Measurements from ENCODE around the gene KLRF1.

Gene KLRF1

GRCh38 chr12:9811621-9812020 is 15.7 kb upstream of the KLRF1 start:
- H3K9me3 ChIP-seq (ENCODE audit: insufficient read depth, low read depth, low read length): no peaks in the 10 kb centered on the region
- no peak overlapping the region for H3K27ac ChIP-seq (ENCODE audit: low read length)
- no peaks in the 10 kb centered on the region for H3K36me3 ChIP-seq (ENCODE audit: insufficient read depth, low read depth, low read length)
- no peaks in the 10 kb centered on the region for H3K4me1 ChIP-seq (ENCODE audit: insufficient read depth, low read length)
- H3K4me3 ChIP-seq (ENCODE audit: low read length): no peak overlapping the region
- H3K27me3 ChIP-seq (ENCODE audit: insufficient read depth, low read length): no peaks in the 10 kb centered on the region
- H3K9ac ChIP-seq (ENCODE audit: low read depth, low read length): no peak overlapping the region

GRCh38 chr12:9813821-9814798 is 13.2 kb upstream of the KLRF1 start:
- Histone ChIP-seq H3K27ac (ENCODE audit: low read length) (no peak overlapping the region), H3K4me3 (ENCODE audit: low read length) (peak overlapping the region; percentile 48; the same call in 1 of the 2 replicates), H3K36me3 (ENCODE audit: insufficient read depth, low read depth, low read length) (no peaks in the 10 kb centered on the region), H3K4me1 (ENCODE audit: insufficient read depth, low read length) (no peaks in the 10 kb centered on the region), H3K9me3 (ENCODE audit: insufficient read depth, low read depth, low read length) (no peaks in the 10 kb centered on the region), H3K27me3 (ENCODE audit: insufficient read depth, low read length) (no peaks in the 10 kb centered on the region), H3K9ac (ENCODE audit: low read depth, low read length) (no peak overlapping the region)

- Histone ChIP-seq H3K4me3 (ENCODE audit: low read length) (no peak overlapping the region), H3K9ac (ENCODE audit: low read depth, low read length) (no peak overlapping the region), H3K27me3 (ENCODE audit: insufficient read depth, low read length) (no peaks in the 10 kb centered on the region), H3K27ac (ENCODE audit: low read length) (no peak overlapping the region), H3K9me3 (ENCODE audit: insufficient read depth, low read depth, low read length) (no peaks in the 10 kb centered on the region), H3K36me3 (ENCODE audit: insufficient read depth, low read depth, low read length) (no peaks in the 10 kb centered on the region), H3K4me1 (ENCODE audit: insufficient read depth, low read length) (no peaks in the 10 kb centered on the region)
Measured at GRCh38 chr12:9820281-9820930, 6.9 kb upstream of the KLRF1 start.

GRCh38 chr12:9829483-9829882 is 2.2 kb downstream of the KLRF1 start:
- Histone ChIP-seq H3K9ac (ENCODE audit: low read depth, low read length) (no peak overlapping the region), H3K9me3 (ENCODE audit: insufficient read depth, low read depth, low read length) (no peaks in the 10 kb centered on the region), H3K27ac (ENCODE audit: low read length) (no peak overlapping the region), H3K4me1 (ENCODE audit: insufficient read depth, low read length) (no peaks in the 10 kb centered on the region), H3K36me3 (ENCODE audit: insufficient read depth, low read depth, low read length) (no peaks in the 10 kb centered on the region), H3K4me3 (ENCODE audit: low read length) (no peak overlapping the region), H3K27me3 (ENCODE audit: insufficient read depth, low read length) (no peaks in the 10 kb centered on the region)

GRCh38 chr12:9829982-9830381 is 2.7 kb downstream of the KLRF1 start:
- Histone ChIP-seq H3K27ac (ENCODE audit: low read length) (no peak overlapping the region), H3K9me3 (ENCODE audit: insufficient read depth, low read depth, low read length) (no peaks in the 10 kb centered on the region), H3K27me3 (ENCODE audit: insufficient read depth, low read length) (no peaks in the 10 kb centered on the region), H3K4me3 (ENCODE audit: low read length) (no peak overlapping the region), H3K9ac (ENCODE audit: low read depth, low read length) (no peak overlapping the region), H3K4me1 (ENCODE audit: insufficient read depth, low read length) (no peaks in the 10 kb centered on the region), H3K36me3 (ENCODE audit: insufficient read depth, low read depth, low read length) (no peaks in the 10 kb centered on the region)

GRCh38 chr12:9831720-9832119 is 4.4 kb downstream of the KLRF1 start:
- H3K9me3 ChIP-seq (ENCODE audit: insufficient read depth, low read depth, low read length): no peaks in the 10 kb centered on the region
- no peak overlapping the region for H3K9ac ChIP-seq (ENCODE audit: low read depth, low read length)
- no peaks in the 10 kb centered on the region for H3K36me3 ChIP-seq (ENCODE audit: insufficient read depth, low read depth, low read length)
- H3K27me3 ChIP-seq (ENCODE audit: insufficient read depth, low read length): no peaks in the 10 kb centered on the region
- H3K4me1 ChIP-seq (ENCODE audit: insufficient read depth, low read length): no peaks in the 10 kb centered on the region
- H3K4me3 ChIP-seq (ENCODE audit: low read length): no peak overlapping the region
- H3K27ac ChIP-seq (ENCODE audit: low read length): no peak overlapping the region

- Histone ChIP-seq H3K9ac (ENCODE audit: low read depth, low read length) (no peak overlapping the region), H3K4me3 (ENCODE audit: low read length) (no peak overlapping the region), H3K9me3 (ENCODE audit: insufficient read depth, low read depth, low read length) (no peaks in the 10 kb centered on the region), H3K27me3 (ENCODE audit: insufficient read depth, low read length) (no peaks in the 10 kb centered on the region), H3K36me3 (ENCODE audit: insufficient read depth, low read depth, low read length) (no peaks in the 10 kb centered on the region), H3K27ac (ENCODE audit: low read length) (no peak overlapping the region), H3K4me1 (ENCODE audit: insufficient read depth, low read length) (no peaks in the 10 kb centered on the region)
Measured at GRCh38 chr12:9843407-9843806, 16.1 kb downstream of the KLRF1 start.

- no peak overlapping the region for H3K27ac ChIP-seq (ENCODE audit: low read length)
- no peaks in the 10 kb centered on the region for H3K27me3 ChIP-seq (ENCODE audit: insufficient read depth, low read length)
- H3K9me3 ChIP-seq (ENCODE audit: insufficient read depth, low read depth, low read length): no peaks in the 10 kb centered on the region
- H3K4me1 ChIP-seq (ENCODE audit: insufficient read depth, low read length): no peaks in the 10 kb centered on the region
- H3K36me3 ChIP-seq (ENCODE audit: insufficient read depth, low read depth, low read length): no peaks in the 10 kb centered on the region
- H3K4me3 ChIP-seq (ENCODE audit: low read length): no peak overlapping the region
- H3K9ac ChIP-seq (ENCODE audit: low read depth, low read length): no peak overlapping the region
Measured at GRCh38 chr12:9848899-9849298, 21.6 kb downstream of the KLRF1 start.

- Histone ChIP-seq H3K4me1 (ENCODE audit: insufficient read depth, low read length) (no peaks in the 10 kb centered on the region), H3K27me3 (ENCODE audit: insufficient read depth, low read length) (no peaks in the 10 kb centered on the region), H3K27ac (ENCODE audit: low read length) (no peak overlapping the region), H3K9me3 (ENCODE audit: insufficient read depth, low read depth, low read length) (no peaks in the 10 kb centered on the region), H3K9ac (ENCODE audit: low read depth, low read length) (no peak overlapping the region), H3K36me3 (ENCODE audit: insufficient read depth, low read depth, low read length) (no peaks in the 10 kb centered on the region), H3K4me3 (ENCODE audit: low read length) (no peak overlapping the region)
Measured at GRCh38 chr12:9851050-9851449, 23.8 kb downstream of the KLRF1 start.

GRCh38 chr12:9851927-9852326 is 24.6 kb downstream of the KLRF1 start:
- no peaks in the 10 kb centered on the region for H3K9me3 ChIP-seq (ENCODE audit: insufficient read depth, low read depth, low read length)
- no peak overlapping the region for H3K4me3 ChIP-seq (ENCODE audit: low read length)
- H3K9ac ChIP-seq (ENCODE audit: low read depth, low read length): no peak overlapping the region
- no peaks in the 10 kb centered on the region for H3K4me1 ChIP-seq (ENCODE audit: insufficient read depth, low read length)
- no peak overlapping the region for H3K27ac ChIP-seq (ENCODE audit: low read length)
- no peaks in the 10 kb centered on the region for H3K27me3 ChIP-seq (ENCODE audit: insufficient read depth, low read length)
- H3K36me3 ChIP-seq (ENCODE audit: insufficient read depth, low read depth, low read length): no peaks in the 10 kb centered on the region

DNA sequence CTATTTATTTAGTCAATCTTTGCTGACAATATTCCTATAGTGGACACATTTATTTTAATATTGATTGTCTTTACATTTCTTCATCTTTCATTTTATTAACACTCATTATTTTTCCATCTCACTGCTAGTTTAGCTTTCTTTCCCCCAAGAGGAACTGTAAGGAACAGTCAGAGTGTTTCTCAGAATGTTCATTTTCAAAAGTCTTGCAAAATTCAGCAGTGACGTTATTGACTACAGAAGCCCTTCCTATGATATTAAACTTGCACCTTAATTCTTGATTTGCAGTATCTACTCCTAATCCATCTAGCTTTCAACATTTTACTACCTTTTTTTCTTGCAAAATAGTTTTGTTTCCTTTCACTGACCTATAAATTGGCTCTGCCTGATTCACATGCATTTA is 28.9 kb downstream of the KLRF1 start:
- no peaks in the 10 kb centered on the region for H3K36me3 ChIP-seq (ENCODE audit: insufficient read depth, low read depth, low read length)
- no peak overlapping the region for H3K9ac ChIP-seq (ENCODE audit: low read depth, low read length)
- H3K4me1 ChIP-seq (ENCODE audit: insufficient read depth, low read length): no peaks in the 10 kb centered on the region
- no peaks in the 10 kb centered on the region for H3K9me3 ChIP-seq (ENCODE audit: insufficient read depth, low read depth, low read length)
- H3K27ac ChIP-seq (ENCODE audit: low read length): no peak overlapping the region
- no peak overlapping the region for H3K4me3 ChIP-seq (ENCODE audit: low read length)
- H3K27me3 ChIP-seq (ENCODE audit: insufficient read depth, low read length): no peaks in the 10 kb centered on the region

DNA sequence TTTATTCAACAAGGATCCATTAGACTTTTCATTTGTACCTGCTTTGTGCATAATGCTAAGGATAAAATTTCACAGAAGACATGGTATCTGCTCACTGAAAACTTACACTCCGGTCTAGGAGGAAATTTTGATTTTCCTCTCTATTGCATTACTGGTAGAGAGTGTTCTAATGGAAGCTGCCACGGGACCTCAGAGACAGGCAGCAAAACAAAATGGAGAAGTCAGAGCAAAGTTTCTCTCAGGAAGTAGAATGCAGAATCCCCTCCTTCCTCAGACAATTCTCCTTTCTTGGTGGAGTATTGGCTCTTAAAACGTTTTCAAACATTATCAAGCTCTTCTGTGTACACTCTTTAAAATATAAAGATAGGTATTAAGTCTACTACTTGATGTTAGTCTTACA is 29.6 kb downstream of the KLRF1 start:
- Histone ChIP-seq H3K4me3 (ENCODE audit: low read length) (no peak overlapping the region), H3K4me1 (ENCODE audit: insufficient read depth, low read length) (no peaks in the 10 kb centered on the region), H3K27ac (ENCODE audit: low read length) (no peak overlapping the region), H3K27me3 (ENCODE audit: insufficient read depth, low read length) (no peaks in the 10 kb centered on the region), H3K9ac (ENCODE audit: low read depth, low read length) (no peak overlapping the region), H3K36me3 (ENCODE audit: insufficient read depth, low read depth, low read length) (no peaks in the 10 kb centered on the region), H3K9me3 (ENCODE audit: insufficient read depth, low read depth, low read length) (no peaks in the 10 kb centered on the region)

Data from iPS-20b (cell line).